SU-DHL-6 (cell line): ENCODE data around the gene LHFPL6.

ENCODE experiments used
- EZH2phosphoT487 ChIP-seq: fragments of 200-600 bp; sonication (generic), shearing (Covaris generic); conservative IDR thresholded peaks from 2 replicates; pipeline ENCODE4 v1.6.1; 2018; ENCODE audit warnings: mild to moderate bottlenecking, antibody characterized with exemption, low read length, moderate library complexity, mixed read lengths
- TF ChIP-seq, protein P1 (sequence below): fragments of 200-600 bp; sonication (generic); IDR thresholded peaks from one replicate; pipeline ENCODE4 v1.5.1; 2017; ENCODE audit warnings: antibody characterized with exemption, mild to moderate bottlenecking, low read length, moderate library complexity; ENCODE audit not compliant: insufficient read depth, poor library complexity, severe bottlenecking

DNA sequence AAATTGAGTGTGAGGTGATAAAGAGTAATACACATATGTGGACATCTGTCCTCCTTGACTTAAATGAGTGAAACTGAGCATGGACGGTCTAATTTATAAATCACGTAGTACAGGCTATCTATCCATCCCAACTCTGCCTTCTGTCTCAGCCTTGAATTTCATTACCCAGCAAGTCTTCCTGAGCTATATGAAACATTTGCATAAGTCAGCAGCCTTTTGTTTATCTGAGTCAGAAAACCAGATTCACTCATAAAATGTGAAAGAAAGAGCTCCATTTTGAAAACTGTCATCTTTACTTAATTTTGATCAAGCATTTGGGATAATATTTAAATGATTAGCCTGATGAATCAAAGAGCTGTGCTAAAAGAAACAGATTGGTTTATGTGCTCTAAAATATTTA is 197.9 kb downstream of the LHFPL6 start:
- TF ChIP-seq, protein P1, sequence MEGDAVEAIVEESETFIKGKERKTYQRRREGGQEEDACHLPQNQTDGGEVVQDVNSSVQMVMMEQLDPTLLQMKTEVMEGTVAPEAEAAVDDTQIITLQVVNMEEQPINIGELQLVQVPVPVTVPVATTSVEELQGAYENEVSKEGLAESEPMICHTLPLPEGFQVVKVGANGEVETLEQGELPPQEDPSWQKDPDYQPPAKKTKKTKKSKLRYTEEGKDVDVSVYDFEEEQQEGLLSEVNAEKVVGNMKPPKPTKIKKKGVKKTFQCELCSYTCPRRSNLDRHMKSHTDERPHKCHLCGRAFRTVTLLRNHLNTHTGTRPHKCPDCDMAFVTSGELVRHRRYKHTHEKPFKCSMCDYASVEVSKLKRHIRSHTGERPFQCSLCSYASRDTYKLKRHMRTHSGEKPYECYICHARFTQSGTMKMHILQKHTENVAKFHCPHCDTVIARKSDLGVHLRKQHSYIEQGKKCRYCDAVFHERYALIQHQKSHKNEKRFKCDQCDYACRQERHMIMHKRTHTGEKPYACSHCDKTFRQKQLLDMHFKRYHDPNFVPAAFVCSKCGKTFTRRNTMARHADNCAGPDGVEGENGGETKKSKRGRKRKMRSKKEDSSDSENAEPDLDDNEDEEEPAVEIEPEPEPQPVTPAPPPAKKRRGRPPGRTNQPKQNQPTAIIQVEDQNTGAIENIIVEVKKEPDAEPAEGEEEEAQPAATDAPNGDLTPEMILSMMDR, result no peak
- no peak for TF ChIP-seq EZH2phosphoT487
